Liver (tissue), 9 donors: Measurements from ENCODE around the gene KRT86. TPM values are rescaled to one million over a fixed set of nuclear protein-coding genes. Genes with fewer than 3 reads are reported as not detected.
"Not testable (repeated sequence)": the region's sequence is repeated elsewhere in the genome, so short reads cannot be mapped to it uniquely, and the experiment has no call there.

Experiments used
- DNase-seq: peaks from one replicate; pipeline ENCODE4 v3.0.0-alpha.2; 2017; ENCODE audit warnings: low spot score
- H3K27ac ChIP-seq, 2 donors: one replicate each; pipeline ENCODE4 v1.7.0; 2013; ENCODE audit warnings: inconsistent platforms in 2 of 2, low read length in 2 of 2, control low read depth in 1 of 2, low read depth in 1 of 2, mild to moderate bottlenecking in 1 of 2
- H3K27me3 ChIP-seq, 4 donors: one replicate each; pipeline versions ENCODE4 v1.6.1 to v1.7.0; 2013; ENCODE audit warnings: low read length in 3 of 4, inconsistent platforms in 1 of 4, mild to moderate bottlenecking in 1 of 4, moderate library complexity in 1 of 4; ENCODE audit not compliant: control insufficient read depth in 4 of 4, insufficient read depth in 4 of 4
- H3K36me3 ChIP-seq, 4 donors: one replicate each; pipeline versions ENCODE4 v1.6.1 to v1.7.0; 2013; ENCODE audit warnings: low read length in 3 of 4, mild to moderate bottlenecking in 3 of 4, low read depth in 1 of 4, moderate library complexity in 1 of 4; ENCODE audit not compliant: control insufficient read depth in 4 of 4, insufficient read depth in 3 of 4
- H3K4me1 ChIP-seq, 4 donors: one replicate each; pipeline versions ENCODE4 v1.6.1 to v1.7.0; 2013; ENCODE audit warnings: low read length in 3 of 4, mild to moderate bottlenecking in 3 of 4, moderate library complexity in 1 of 4; ENCODE audit not compliant: control insufficient read depth in 4 of 4, insufficient read depth in 4 of 4
- H3K4me3 ChIP-seq, 3 donors: one replicate each; pipeline versions ENCODE4 v1.6.1 to v1.7.0; 2013; ENCODE audit warnings: low read length in 3 of 3, control low read depth in 1 of 3, low read depth in 1 of 3, mild to moderate bottlenecking in 1 of 3
- H3K9ac ChIP-seq, 2 donors: one replicate each; pipeline ENCODE4 v1.7.0; 2013; ENCODE audit warnings: low read length in 2 of 2, mild to moderate bottlenecking in 2 of 2, moderate library complexity in 2 of 2, control low read depth in 1 of 2, low read depth in 1 of 2
- H3K9me3 ChIP-seq, 4 donors: one replicate each; pipeline versions ENCODE4 v1.6.1 to v1.7.0; 2013; ENCODE audit warnings: low read length in 3 of 4; ENCODE audit not compliant: control insufficient read depth in 4 of 4
- CTCF ChIP-seq: fragments of 150-350 bp; IDR thresholded peaks from 2 replicates; pipeline ENCODE4 v1.5.1; 2017; ENCODE audit warnings: improper control_type of control experiment, low read depth, low read length; ENCODE audit not compliant: missing input control
- FOXA2 ChIP-seq: IDR thresholded peaks from 2 replicates; pipeline ENCODE4 v1.6.1; 2016; ENCODE audit warnings: antibody characterized with exemption
- HNF4A ChIP-seq, 2 donors: conservative IDR thresholded peaks; 2 replicates each; pipeline ENCODE4 v1.6.1; 2016; ENCODE audit warnings: antibody characterized with exemption in 2 of 2, mild to moderate bottlenecking in 2 of 2
- NR2F2 ChIP-seq: IDR thresholded peaks from 2 replicates; pipeline ENCODE4 v1.6.1; 2016; ENCODE audit warnings: antibody characterized with exemption
- RAD21 ChIP-seq, 2 donors: IDR thresholded peaks; 2 replicates each; pipeline ENCODE4 v1.6.1; 2016; ENCODE audit warnings: antibody characterized with exemption in 2 of 2, mild to moderate bottlenecking in 2 of 2
- RXRA ChIP-seq, 2 donors: IDR thresholded peaks; 2 replicates each; pipeline ENCODE4 v1.6.1; 2017 to 2018; ENCODE audit warnings: antibody characterized with exemption in 2 of 2, mild to moderate bottlenecking in 1 of 2
- ZBTB33 ChIP-seq: IDR thresholded peaks from 2 replicates; pipeline ENCODE4 v1.6.1; 2016; ENCODE audit warnings: antibody characterized with exemption
- WGBS: extraction: QIAGEN DNeasy Blood & Tissue Kit; methylation state at CpG from one replicate; pipeline ENCODE4 v1.1.7; 2013; 5-methylcytosine and 5-hydroxymethylcytosine counted together
- polyA plus RNA-seq, 2 donors: library from polyadenylated mRNA; stranded (reverse) in 1 of 2; unstranded in 1 of 2; fragments of 200-250 nt in 1 of 2; fragments of >200 nt in 1 of 2; fragmentation: Nextera tagmentation in 1 of 2; extraction: Ambion mirVana in 1 of 2; gene quantifications; one replicate each; pipeline versions ENCODE4 v1.2.1 to v1.2.3, GENCODE V29; 2013 to 2015
- total RNA-seq, 2 donors: library from RNA; depleted of rRNA; stranded (reverse); fragments of >200 nt; gene quantifications; one replicate each; pipeline ENCODE4 v1.2.3, GENCODE V29; 2014
- TF ChIP-seq, protein P1 (sequence below): IDR thresholded peaks from 2 replicates; pipeline ENCODE4 v1.6.1; 2016; ENCODE audit warnings: antibody characterized with exemption, mild to moderate bottlenecking
- donor health status: healthy.
- donor health status: healthy.
- donor health status: healthy.
- donor health status: healthy.
- donor health status: healthy.

KRT86 gene
- total and polyA plus RNA-seq, 4 donors = 0.08 TPM; not detected in 3

DNA sequence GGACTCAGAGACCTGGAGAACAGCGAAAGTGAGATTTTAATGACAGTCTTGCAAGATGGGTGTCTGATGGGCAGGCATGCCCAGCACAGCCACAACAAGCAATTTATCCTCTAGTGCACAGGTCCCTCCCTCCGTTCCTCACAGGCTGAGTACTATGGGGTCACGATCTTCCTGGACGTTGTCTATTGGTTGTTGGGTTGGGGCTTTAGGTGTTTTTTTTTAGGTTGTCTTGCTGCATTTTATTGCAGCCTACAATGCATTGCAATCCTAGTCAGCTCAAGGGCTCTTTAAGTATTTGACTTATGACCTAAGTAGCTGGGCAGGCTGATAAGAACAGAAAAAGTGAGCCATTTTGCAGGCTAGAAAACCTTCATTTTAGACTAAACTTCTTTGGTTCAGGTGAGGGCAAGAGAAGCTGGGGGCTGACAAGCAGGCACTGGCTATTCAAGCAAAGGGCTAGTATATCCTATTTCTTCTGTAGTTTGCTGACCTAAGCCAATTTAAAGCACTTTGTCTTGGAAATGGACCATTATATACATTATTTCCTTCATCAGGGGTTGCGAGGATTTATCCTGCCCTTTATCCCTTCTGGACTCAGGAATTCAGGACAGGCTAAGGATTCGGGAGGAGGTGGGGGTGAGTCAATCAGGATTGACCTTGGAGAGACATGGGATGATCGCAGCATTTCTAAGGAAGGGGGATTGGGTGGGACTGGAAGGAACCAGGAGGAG, 35.4 kb upstream of the KRT86 start:
- WGBS = 86% methylated on average over 7 of the region's 7 CpGs
- Histone ChIP-seq H3K27ac (no peak overlapping the region), H3K9ac (no peak overlapping the region), H3K4me3 (no peak overlapping the region), H3K27me3 (no peaks in the 10 kb centered on the region), H3K4me1 (no peaks in the 10 kb centered on the region), H3K36me3 (no peaks in the 10 kb centered on the region), H3K9me3 (no peaks in the 10 kb centered on the region)
- no peak for DNase-seq
- TF ChIP-seq, protein P1, sequence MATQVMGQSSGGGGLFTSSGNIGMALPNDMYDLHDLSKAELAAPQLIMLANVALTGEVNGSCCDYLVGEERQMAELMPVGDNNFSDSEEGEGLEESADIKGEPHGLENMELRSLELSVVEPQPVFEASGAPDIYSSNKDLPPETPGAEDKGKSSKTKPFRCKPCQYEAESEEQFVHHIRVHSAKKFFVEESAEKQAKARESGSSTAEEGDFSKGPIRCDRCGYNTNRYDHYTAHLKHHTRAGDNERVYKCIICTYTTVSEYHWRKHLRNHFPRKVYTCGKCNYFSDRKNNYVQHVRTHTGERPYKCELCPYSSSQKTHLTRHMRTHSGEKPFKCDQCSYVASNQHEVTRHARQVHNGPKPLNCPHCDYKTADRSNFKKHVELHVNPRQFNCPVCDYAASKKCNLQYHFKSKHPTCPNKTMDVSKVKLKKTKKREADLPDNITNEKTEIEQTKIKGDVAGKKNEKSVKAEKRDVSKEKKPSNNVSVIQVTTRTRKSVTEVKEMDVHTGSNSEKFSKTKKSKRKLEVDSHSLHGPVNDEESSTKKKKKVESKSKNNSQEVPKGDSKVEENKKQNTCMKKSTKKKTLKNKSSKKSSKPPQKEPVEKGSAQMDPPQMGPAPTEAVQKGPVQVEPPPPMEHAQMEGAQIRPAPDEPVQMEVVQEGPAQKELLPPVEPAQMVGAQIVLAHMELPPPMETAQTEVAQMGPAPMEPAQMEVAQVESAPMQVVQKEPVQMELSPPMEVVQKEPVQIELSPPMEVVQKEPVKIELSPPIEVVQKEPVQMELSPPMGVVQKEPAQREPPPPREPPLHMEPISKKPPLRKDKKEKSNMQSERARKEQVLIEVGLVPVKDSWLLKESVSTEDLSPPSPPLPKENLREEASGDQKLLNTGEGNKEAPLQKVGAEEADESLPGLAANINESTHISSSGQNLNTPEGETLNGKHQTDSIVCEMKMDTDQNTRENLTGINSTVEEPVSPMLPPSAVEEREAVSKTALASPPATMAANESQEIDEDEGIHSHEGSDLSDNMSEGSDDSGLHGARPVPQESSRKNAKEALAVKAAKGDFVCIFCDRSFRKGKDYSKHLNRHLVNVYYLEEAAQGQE = no peak

DNA sequence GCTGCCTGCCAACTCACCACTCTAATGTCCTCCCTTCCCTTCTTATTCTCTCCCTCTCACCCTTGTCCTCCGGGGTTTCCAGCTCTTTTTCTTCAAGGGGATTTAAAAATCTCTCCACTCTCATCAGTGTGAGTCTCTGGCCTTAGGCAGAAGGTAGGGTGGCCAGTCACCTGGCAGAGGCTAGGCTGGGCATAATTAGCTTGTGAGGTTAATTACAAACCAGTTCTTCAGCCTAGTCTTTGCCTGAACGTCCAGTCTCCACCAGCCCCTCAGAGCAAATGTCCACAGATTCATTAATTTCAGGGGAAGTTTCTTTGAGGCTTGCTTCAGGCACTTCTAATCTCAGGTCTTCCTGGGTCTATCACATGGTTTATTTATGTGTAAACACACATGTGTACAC, 34.7 kb upstream of the KRT86 start:
- Histone ChIP-seq H3K4me1 (no peaks in the 10 kb centered on the region), H3K27me3 (no peaks in the 10 kb centered on the region), H3K4me3 (no peak overlapping the region), H3K27ac (no peak overlapping the region), H3K36me3 (no peaks in the 10 kb centered on the region), H3K9ac (no peak overlapping the region), H3K9me3 (no peaks in the 10 kb centered on the region)
- 60% methylated on average over 2 of the region's 2 CpGs for WGBS
- DNase-seq = no peak
- TF ChIP-seq NR2F2 (no peak), HNF4A (conservative IDR thresholded peaks at IDR 0.05) (no peak), CTCF (no peak), RAD21 (IDR thresholded peaks at IDR 0.05) (no peak), FOXA2 (no peak), RXRA (IDR thresholded peaks at IDR 0.05) (no peak), ZBTB33 (no peak)

- not testable (repeated sequence) for H3K4me3 ChIP-seq, H3K27ac ChIP-seq, H3K9ac ChIP-seq, H3K27me3 ChIP-seq, H3K4me1 ChIP-seq, DNase-seq, H3K36me3 ChIP-seq, H3K9me3 ChIP-seq
- WGBS = 87% methylated on average over 6 of the region's 6 CpGs
Measured at GRCh38 chr12:52240247-52240646, 34.2 kb upstream of the KRT86 start.
